GM21723 (cell line): ENCODE measurements around the gene STXBP5L.
"Not testable (repeated sequence)": the region's sequence is repeated elsewhere in the genome, so short reads cannot be mapped to it uniquely, and the experiment has no call there.

ENCODE experiments used
- ATAC-seq: cut with Tn5 transposase; IDR thresholded peaks from one replicate; pipeline ENCODE4 v1.9.1; 2021; ENCODE audit warnings: mild to moderate bottlenecking, moderate library complexity; ENCODE audit not compliant: unreplicated experiment

The STXBP5L gene

GRCh38 chr3:120908030-120908794 is at the start of gene STXBP5L:
STXBP5L (plus strand) TSS chr3:120908205; CDS start chr3:120909579, 1,374 bp downstream.
- peak; percentile 98 for ATAC-seq

GRCh38 chr3:120858521-120858920 is 49.5 kb upstream of the STXBP5L start:
- ATAC-seq = no peak

- no peak for ATAC-seq
Measured at GRCh38 chr3:120864541-120864940, 43.5 kb upstream of the STXBP5L start.

- no peak for ATAC-seq
Measured at GRCh38 chr3:120875507-120875906, 32.5 kb upstream of the STXBP5L start.

GRCh38 chr3:120875989-120876388 is 32.0 kb upstream of the STXBP5L start:
- no peak for ATAC-seq

- no peak for ATAC-seq
Measured at GRCh38 chr3:120879411-120879810, 28.6 kb upstream of the STXBP5L start.

- ATAC-seq = no peak
Measured at GRCh38 chr3:120892921-120893320, 15.1 kb upstream of the STXBP5L start.

- ATAC-seq = no peak
Measured at GRCh38 chr3:120894316-120895057, 13.5 kb upstream of the STXBP5L start.

GRCh38 chr3:120901716-120902115 is 6.3 kb upstream of the STXBP5L start:
- not testable (repeated sequence) for ATAC-seq

GRCh38 chr3:120903221-120903620 is 4.8 kb upstream of the STXBP5L start:
- ATAC-seq = no peak

- no peak for ATAC-seq
Measured at GRCh38 chr3:120907659-120908029, 361 bp upstream of the STXBP5L start.

GRCh38 chr3:120908795-120909601 is 993 bp downstream of the STXBP5L start:
- no peak for ATAC-seq

GRCh38 chr3:120909602-120909878 is 1.5 kb downstream of the STXBP5L start:
- no peak for ATAC-seq

- ATAC-seq = no peak
Measured at GRCh38 chr3:120926146-120926545, 18.1 kb downstream of the STXBP5L start.

- ATAC-seq = no peak
Measured at GRCh38 chr3:120928991-120929390, 21.0 kb downstream of the STXBP5L start.

GRCh38 chr3:120931593-120931992 is 23.6 kb downstream of the STXBP5L start:
- ATAC-seq = no peak

GRCh38 chr3:120956143-120956542 is 48.1 kb downstream of the STXBP5L start:
- no peak for ATAC-seq

GRCh38 chr3:120982608-120983320 is 74.8 kb downstream of the STXBP5L start:
- ATAC-seq = no peak

- ATAC-seq = no peak
Measured at GRCh38 chr3:120983321-120983665, 75.3 kb downstream of the STXBP5L start.

- ATAC-seq = no peak
Measured at GRCh38 chr3:120983841-120984240, 75.8 kb downstream of the STXBP5L start.

- no peak for ATAC-seq
Measured at GRCh38 chr3:120985242-120985641, 77.2 kb downstream of the STXBP5L start.
